ENCODE results near the gene CYP17A1.

Gene CYP17A1

DNA sequence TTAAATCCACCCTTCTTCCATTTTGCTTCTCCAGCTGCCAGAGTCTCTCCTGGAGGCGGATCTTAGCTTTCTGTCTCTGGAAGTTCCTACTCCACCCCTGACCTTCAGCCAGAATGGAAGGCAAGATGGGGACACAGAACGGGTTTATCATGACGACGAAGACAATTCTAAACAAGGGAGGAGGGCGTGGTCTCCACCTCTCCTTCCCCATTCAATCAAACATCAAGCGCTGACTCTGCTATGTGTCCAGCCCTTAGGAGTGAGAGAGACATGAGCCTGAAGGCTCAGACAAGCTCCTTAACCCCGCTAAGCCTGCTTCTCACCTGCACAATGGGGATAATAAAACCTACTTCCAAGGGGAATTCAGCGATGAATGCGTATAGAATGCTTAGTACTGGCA, 3.1 kb downstream of the CYP17A1 start:
- TF ChIP-seq, protein P1, sequence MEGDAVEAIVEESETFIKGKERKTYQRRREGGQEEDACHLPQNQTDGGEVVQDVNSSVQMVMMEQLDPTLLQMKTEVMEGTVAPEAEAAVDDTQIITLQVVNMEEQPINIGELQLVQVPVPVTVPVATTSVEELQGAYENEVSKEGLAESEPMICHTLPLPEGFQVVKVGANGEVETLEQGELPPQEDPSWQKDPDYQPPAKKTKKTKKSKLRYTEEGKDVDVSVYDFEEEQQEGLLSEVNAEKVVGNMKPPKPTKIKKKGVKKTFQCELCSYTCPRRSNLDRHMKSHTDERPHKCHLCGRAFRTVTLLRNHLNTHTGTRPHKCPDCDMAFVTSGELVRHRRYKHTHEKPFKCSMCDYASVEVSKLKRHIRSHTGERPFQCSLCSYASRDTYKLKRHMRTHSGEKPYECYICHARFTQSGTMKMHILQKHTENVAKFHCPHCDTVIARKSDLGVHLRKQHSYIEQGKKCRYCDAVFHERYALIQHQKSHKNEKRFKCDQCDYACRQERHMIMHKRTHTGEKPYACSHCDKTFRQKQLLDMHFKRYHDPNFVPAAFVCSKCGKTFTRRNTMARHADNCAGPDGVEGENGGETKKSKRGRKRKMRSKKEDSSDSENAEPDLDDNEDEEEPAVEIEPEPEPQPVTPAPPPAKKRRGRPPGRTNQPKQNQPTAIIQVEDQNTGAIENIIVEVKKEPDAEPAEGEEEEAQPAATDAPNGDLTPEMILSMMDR (IDR thresholded peaks at IDR 0.05; ENCODE audit: poor library complexity, severe bottlenecking), result no peak
- Histone ChIP-seq H3K36me3 (ENCODE audit: low read depth) (no peaks in the 10 kb centered on the region), H3K4me3 (ENCODE audit: severe bottlenecking) (no peak overlapping the region), H3K27ac (ENCODE audit: poor library complexity, severe bottlenecking) (no peak overlapping the region), H3K27me3 (ENCODE audit: insufficient read depth, poor library complexity, severe bottlenecking) (no peaks in the 10 kb centered on the region), H3K4me1 (ENCODE audit: insufficient read depth, poor library complexity, severe bottlenecking) (no peaks in the 10 kb centered on the region), H3K9me3 (ENCODE audit: severe bottlenecking) (no peaks in the 10 kb centered on the region)
- ATAC-seq (ENCODE audit: low read depth), result no peak
- DNase-seq (ENCODE audit: low spot score), result no peak

DNA sequence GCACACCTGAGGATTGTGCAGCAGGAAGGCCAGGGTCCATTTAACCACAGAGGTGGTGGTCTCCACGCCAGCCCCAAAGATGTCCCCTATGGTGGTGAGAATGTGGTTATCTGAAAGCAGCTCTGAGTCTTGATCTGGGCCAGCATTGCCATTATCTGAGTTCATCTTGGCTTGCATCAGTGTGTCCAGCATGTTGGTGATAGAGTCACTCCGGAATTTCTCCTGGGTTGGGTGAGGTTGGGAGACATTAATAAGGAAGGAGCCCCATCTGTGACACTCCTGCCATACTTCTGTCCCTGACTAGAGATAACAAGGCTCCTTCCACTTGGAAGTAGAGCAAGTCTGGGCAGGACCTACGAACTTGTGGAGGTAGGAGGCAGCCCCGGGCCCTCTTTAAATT, 4.2 kb downstream of the CYP17A1 start:
- Histone ChIP-seq H3K27me3 (ENCODE audit: insufficient read depth, poor library complexity, severe bottlenecking) (no peaks in the 10 kb centered on the region), H3K4me1 (ENCODE audit: insufficient read depth, poor library complexity, severe bottlenecking) (no peaks in the 10 kb centered on the region), H3K36me3 (ENCODE audit: low read depth) (no peaks in the 10 kb centered on the region), H3K4me3 (ENCODE audit: severe bottlenecking) (no peak overlapping the region), H3K9me3 (ENCODE audit: severe bottlenecking) (no peaks in the 10 kb centered on the region), H3K27ac (ENCODE audit: poor library complexity, severe bottlenecking) (no peak overlapping the region)
- TF ChIP-seq, protein P1 (IDR thresholded peaks at IDR 0.05; ENCODE audit: poor library complexity, severe bottlenecking), result no peak
- DNase-seq (ENCODE audit: low spot score) (no peak), ATAC-seq (ENCODE audit: low read depth) (no peak)

DNA sequence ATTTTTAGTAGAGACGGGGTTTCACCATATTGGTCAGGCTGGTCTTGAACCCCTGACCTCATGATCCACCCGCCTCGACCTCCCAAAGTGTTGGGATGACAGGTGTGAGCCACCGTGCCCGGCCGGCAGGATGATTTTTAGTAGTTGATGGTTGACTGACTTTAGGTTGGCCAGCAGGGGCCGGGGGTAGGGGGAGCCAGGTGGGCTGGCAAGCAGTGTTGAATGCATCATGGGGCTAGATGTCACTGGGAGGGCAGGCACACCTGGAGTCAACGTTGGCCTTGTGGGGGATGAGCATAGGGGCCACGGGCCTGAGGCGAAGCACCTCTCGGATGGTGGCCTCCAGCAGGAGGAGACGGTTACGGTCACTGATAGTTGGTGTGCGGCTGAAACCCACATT, 5.0 kb downstream of the CYP17A1 start:
- no peak overlapping the region for H3K27ac ChIP-seq (ENCODE audit: poor library complexity, severe bottlenecking)
- no peak for DNase-seq (ENCODE audit: low spot score)
- TF ChIP-seq, protein P1 (IDR thresholded peaks at IDR 0.05; ENCODE audit: poor library complexity, severe bottlenecking), result no peak
- H3K4me1 ChIP-seq (ENCODE audit: insufficient read depth, poor library complexity, severe bottlenecking), result no peaks in the 10 kb centered on the region
- no peaks in the 10 kb centered on the region for H3K36me3 ChIP-seq (ENCODE audit: low read depth)
- H3K4me3 ChIP-seq (ENCODE audit: severe bottlenecking), result no peak overlapping the region
- H3K9me3 ChIP-seq (ENCODE audit: severe bottlenecking), result no peaks in the 10 kb centered on the region
- no peak for ATAC-seq (ENCODE audit: low read depth)
- no peaks in the 10 kb centered on the region for H3K27me3 ChIP-seq (ENCODE audit: insufficient read depth, poor library complexity, severe bottlenecking)

DNA sequence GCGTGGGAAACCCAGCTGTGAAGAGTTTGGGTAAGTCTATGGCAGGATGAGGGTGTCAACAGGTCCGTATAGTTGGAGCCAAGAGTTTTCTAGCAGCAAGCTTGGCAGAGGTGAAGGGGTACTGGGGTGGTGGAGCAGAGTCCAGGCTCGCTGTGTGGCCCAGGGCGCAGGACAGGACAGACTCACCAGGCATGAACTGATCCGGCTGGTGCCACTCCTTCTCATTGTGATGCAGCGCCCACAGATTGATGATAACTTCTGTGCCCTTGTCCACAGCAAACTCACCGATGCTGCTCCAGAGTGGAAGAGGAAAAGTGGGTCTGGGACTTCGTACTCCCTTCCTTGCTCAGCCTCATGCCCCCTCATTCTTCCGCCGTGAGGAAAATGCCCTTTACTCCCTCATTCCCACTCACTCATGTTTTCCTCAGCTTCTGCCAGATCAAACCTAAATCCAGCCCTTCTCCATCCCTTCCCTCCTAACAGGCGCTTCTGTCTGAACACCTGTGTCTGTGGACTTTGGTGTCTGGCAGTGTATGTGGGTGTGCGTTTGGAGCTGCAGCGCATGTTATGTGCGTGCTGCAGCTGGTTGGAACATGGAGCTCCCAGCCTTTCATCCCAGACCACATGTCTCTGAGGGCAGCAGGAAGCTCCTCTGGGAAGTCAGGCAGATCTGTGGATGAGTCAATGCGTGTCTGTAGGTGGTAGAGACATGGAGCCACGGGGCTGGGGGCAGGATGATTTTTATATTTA, 5.7 kb downstream of the CYP17A1 start:
- TF ChIP-seq, protein P1 (IDR thresholded peaks at IDR 0.05; ENCODE audit: poor library complexity, severe bottlenecking), result no peak
- no peak for DNase-seq (ENCODE audit: low spot score)

DNA sequence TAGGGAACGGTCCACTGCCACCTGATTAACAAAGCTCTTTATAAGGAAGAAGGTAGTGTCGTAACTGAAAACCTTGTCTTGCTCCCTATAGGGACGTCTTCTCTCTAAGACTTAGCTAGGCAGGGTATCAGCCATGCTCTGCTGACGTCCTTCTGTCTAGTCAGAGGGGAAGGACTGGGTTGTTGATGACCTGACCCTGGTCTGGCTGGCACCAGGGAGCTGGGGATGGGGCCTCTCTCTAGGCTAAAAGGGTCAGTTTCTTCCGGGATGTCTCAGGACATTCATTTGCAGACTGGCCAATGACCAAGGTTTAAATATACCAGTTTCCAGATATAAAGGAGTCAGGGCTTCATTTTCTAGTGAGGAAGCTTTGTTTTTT, 9.6 kb downstream of the CYP17A1 start:
- ATAC-seq (ENCODE audit: low read depth) (no peak), DNase-seq (ENCODE audit: low spot score) (no peak)
- Histone ChIP-seq H3K27me3 (ENCODE audit: insufficient read depth, poor library complexity, severe bottlenecking) (no peaks in the 10 kb centered on the region), H3K9me3 (ENCODE audit: severe bottlenecking) (no peaks in the 10 kb centered on the region), H3K27ac (ENCODE audit: poor library complexity, severe bottlenecking) (no peak overlapping the region), H3K4me1 (ENCODE audit: insufficient read depth, poor library complexity, severe bottlenecking) (no peaks in the 10 kb centered on the region), H3K36me3 (ENCODE audit: low read depth) (no peaks in the 10 kb centered on the region), H3K4me3 (ENCODE audit: severe bottlenecking) (no peak overlapping the region)
- TF ChIP-seq, protein P1 (IDR thresholded peaks at IDR 0.05; ENCODE audit: poor library complexity, severe bottlenecking), result no peak

More for the DNA sequence above, 5.7 kb downstream of the CYP17A1 start:
- ATAC-seq (ENCODE audit: low read depth), result no peak
- Histone ChIP-seq H3K4me1 (ENCODE audit: insufficient read depth, poor library complexity, severe bottlenecking) (no peaks in the 10 kb centered on the region), H3K4me3 (ENCODE audit: severe bottlenecking) (no peak overlapping the region), H3K9me3 (ENCODE audit: severe bottlenecking) (no peaks in the 10 kb centered on the region), H3K27me3 (ENCODE audit: insufficient read depth, poor library complexity, severe bottlenecking) (no peaks in the 10 kb centered on the region), H3K27ac (ENCODE audit: poor library complexity, severe bottlenecking) (no peak overlapping the region), H3K36me3 (ENCODE audit: low read depth) (no peaks in the 10 kb centered on the region)
